ENCODE data around the gene GPX3. TPM values are rescaled to one million over a fixed set of nuclear protein-coding genes. Genes with fewer than 3 reads are reported as not detected.

The GPX3 gene
- total RNA-seq, 1 donor from 2014 or later = 3,069 TPM

- no peak for DNase-seq (ENCODE audit: extremely low spot score in 2 of 2)
- H3K36me3 ChIP-seq = peaks cover 0 to 78% of the 10 kb centered on the region in 2 donors
- TF ChIP-seq POLR2AphosphoS5 (IDR thresholded peaks at IDR 0.05; ENCODE audit: insufficient read depth in 1 of 2, low read depth in 1 of 2) = no peak
- no peak for TF ChIP-seq CTCF (IDR thresholded peaks at IDR 0.05)
- TF ChIP-seq POLR2A (IDR thresholded peaks at IDR 0.05) = no peak
- no peaks in the 10 kb centered on the region for H3K9me3 ChIP-seq
- no peaks in the 10 kb centered on the region for H3K27me3 ChIP-seq
- intact Hi-C loops (cut with DNase I) = no loop called here
- peak overlapping the region; percentile 86 for H3K27ac ChIP-seq
- no peak overlapping the region for H3K4me3 ChIP-seq
- H3K4me1 ChIP-seq = peaks cover 45% of the 10 kb centered on the region
These were observed 16.2 kb downstream of the GPX3 start for GRCh38 chr5:151036556-151036955.

- no peak overlapping the region for H3K4me3 ChIP-seq
- H3K27ac ChIP-seq = peak overlapping the region; percentile 86
- peak in 1 of 2 donors; percentile 12 for TF ChIP-seq POLR2AphosphoS5 (IDR thresholded peaks at IDR 0.05; ENCODE audit: insufficient read depth in 1 of 2, low read depth in 1 of 2)
- TF ChIP-seq POLR2A (IDR thresholded peaks at IDR 0.05) = no peak
- H3K4me1 ChIP-seq = peaks cover 45% of the 10 kb centered on the region
- no peak for DNase-seq (ENCODE audit: extremely low spot score in 2 of 2)
- no peaks in the 10 kb centered on the region for H3K27me3 ChIP-seq
- intact Hi-C loops (cut with DNase I) = no loop called here
- H3K9me3 ChIP-seq = no peaks in the 10 kb centered on the region
- H3K36me3 ChIP-seq = peaks cover 0 to 78% of the 10 kb centered on the region in 2 donors
These were observed 17.4 kb downstream of the GPX3 start for GRCh38 chr5:151037561-151038411.

GRCh38 chr5:151038412-151038745, 18.0 kb downstream of the GPX3 start:
- no peaks in the 10 kb centered on the region for H3K9me3 ChIP-seq
- peak overlapping the region; percentile 86 for H3K27ac ChIP-seq
- no peak for DNase-seq (ENCODE audit: extremely low spot score in 2 of 2)
- TF ChIP-seq POLR2A (IDR thresholded peaks at IDR 0.05) (no peak), CTCF (IDR thresholded peaks at IDR 0.05) (no peak), POLR2AphosphoS5 (IDR thresholded peaks at IDR 0.05; ENCODE audit: insufficient read depth in 1 of 2, low read depth in 1 of 2) (peak in 1 of 2 donors; percentile 47)
- peaks cover 45% of the 10 kb centered on the region for H3K4me1 ChIP-seq
- H3K4me3 ChIP-seq = no peak overlapping the region
- peaks cover 0 to 81% of the 10 kb centered on the region in 2 donors for H3K36me3 ChIP-seq
- no peaks in the 10 kb centered on the region for H3K27me3 ChIP-seq
- intact Hi-C loops (cut with DNase I) = no loop called here

- no peaks in the 10 kb centered on the region for H3K27me3 ChIP-seq
- TF ChIP-seq POLR2AphosphoS5 (IDR thresholded peaks at IDR 0.05; ENCODE audit: insufficient read depth in 1 of 2, low read depth in 1 of 2) (peak in 1 of 2 donors; percentile 9), POLR2A (IDR thresholded peaks at IDR 0.05) (no peak)
- intact Hi-C loops (cut with DNase I) = no loop called here
- H3K27ac ChIP-seq = peak overlapping the region; percentile 86
- no peaks in the 10 kb centered on the region for H3K9me3 ChIP-seq
- no peak overlapping the region for H3K4me3 ChIP-seq
- H3K36me3 ChIP-seq = peaks cover 0 to 79% of the 10 kb centered on the region in 2 donors
- DNase-seq (ENCODE audit: extremely low spot score in 2 of 2) = no peak
- peaks cover 45% of the 10 kb centered on the region for H3K4me1 ChIP-seq
These were observed 18.4 kb downstream of the GPX3 start for GRCh38 chr5:151038801-151039238.

GRCh38 chr5:151039665-151040064, 19.3 kb downstream of the GPX3 start:
- no peak for DNase-seq (ENCODE audit: extremely low spot score in 2 of 2)
- peak overlapping the region; percentile 86 for H3K27ac ChIP-seq
- H3K4me3 ChIP-seq = no peak overlapping the region
- H3K9me3 ChIP-seq = no peaks in the 10 kb centered on the region
- intact Hi-C loops (cut with DNase I) = loop anchor here (5.0 kb wide), 1 partner anchor 37 kb away; no protein-coding TSS in a partner anchor
- H3K4me1 ChIP-seq = peaks cover 45% of the 10 kb centered on the region
- H3K27me3 ChIP-seq = no peaks in the 10 kb centered on the region
- TF ChIP-seq CTCF (IDR thresholded peaks at IDR 0.05) (no peak), POLR2A (IDR thresholded peaks at IDR 0.05) (no peak), POLR2AphosphoS5 (IDR thresholded peaks at IDR 0.05; ENCODE audit: insufficient read depth in 1 of 2, low read depth in 1 of 2) (no peak)
- H3K36me3 ChIP-seq = peaks cover 0 to 78% of the 10 kb centered on the region in 2 donors
